Endothelial cell of umbilical vein (primary cell): Measurements from ENCODE around the gene PHACTR1. TPM values are rescaled to one million over a fixed set of nuclear protein-coding genes. Genes with fewer than 3 reads are reported as not detected.

Source experiments
- BruUV-seq: library from RNA; stranded (reverse); fragments of 400-500 nt; replicated peaks from 2 replicates; lab custom pipeline; 2021; lab: Mats Ljungman, UMichigan
- CTCF ChIA-PET: fragments of 300-600, 350-600 bp; sonication (Branson Sonifier 250); formaldehyde crosslinking; loops from one replicate; lab custom pipeline; 2021; ENCODE audit warnings: antibody characterized with exemption, inconsistent platforms; lab: Charles Lee
- POLR2A ChIA-PET: fragments of 300-600, 350-600 bp; sonication (Branson Sonifier 250); formaldehyde crosslinking; loops from one replicate; lab custom pipeline; 2021; ENCODE audit warnings: antibody characterized with exemption, inconsistent platforms; lab: Charles Lee
- DNase-seq: peaks from one replicate; pipeline ENCODE4 v3.0.0-alpha.2; 2011; ENCODE audit warnings: low read depth, low spot score
- FAIRE-seq: peaks from 2 replicates; lab custom pipeline; 2011; peaks lifted over from hg19 to GRCh38; lab: Jason Lieb, UNC
- H2AFZ ChIP-seq: 2 replicates; pipeline ENCODE4 v1.6.0; 2012; ENCODE audit warnings: low read depth, low read length, control low read depth, inconsistent platforms
- H3K27ac ChIP-seq: 2 replicates; pipeline ENCODE4 v1.5.1; 2011; ENCODE audit warnings: low read depth, mild to moderate bottlenecking, control low read depth, low read length, moderate library complexity; ENCODE audit not compliant: insufficient read depth
- H3K27me3 ChIP-seq, 2 experiments: 2 replicates each; pipeline versions ENCODE4 v1.6.0 to v1.6.1; 2011; ENCODE audit warnings: low read length in 2 of 2, mixed read lengths in 1 of 2; ENCODE audit not compliant: control insufficient read depth in 2 of 2, insufficient read depth in 2 of 2
- H3K36me3 ChIP-seq, 2 experiments: 2 replicates in 1 of 2; 3 replicates in 1 of 2; pipeline ENCODE4 v1.5.1; 2011; ENCODE audit warnings: low read length in 2 of 2, mild to moderate bottlenecking in 1 of 2, moderate library complexity in 1 of 2; ENCODE audit not compliant: control insufficient read depth in 2 of 2, insufficient read depth in 2 of 2; ENCODE audit errors: extremely low read depth in 1 of 2
- H3K4me1 ChIP-seq: 3 replicates; pipeline ENCODE4 v1.5.1; 2011; ENCODE audit warnings: mild to moderate bottlenecking, low read length; ENCODE audit not compliant: control insufficient read depth, insufficient read depth; ENCODE audit errors: extremely low read depth
- H3K4me2 ChIP-seq: 2 replicates; pipeline ENCODE4 v1.6.1; 2011; ENCODE audit warnings: low read length, control low read depth, mixed read lengths; ENCODE audit not compliant: insufficient read depth
- H3K4me3 ChIP-seq, 3 experiments: fragments of 200-600 bp in 1 of 3; sonication (generic), shearing (Covaris generic) in 1 of 3; replicated peaks in 1 of 3; 2 replicates each; pipeline ENCODE4 v1.5.1; 2011 to 2016; ENCODE audit warnings: control low read depth in 3 of 3, low read length in 3 of 3, mild to moderate bottlenecking in 2 of 3, inconsistent platforms in 1 of 3, low read depth in 1 of 3, moderate library complexity in 1 of 3; ENCODE audit not compliant: insufficient read depth in 1 of 3
- H3K79me2 ChIP-seq: 2 replicates; pipeline ENCODE4 v1.6.0; 2012; ENCODE audit warnings: low read length, inconsistent platforms; ENCODE audit not compliant: control insufficient read depth, insufficient read depth
- H3K9ac ChIP-seq: replicated peaks from 2 replicates; pipeline ENCODE3; 2011; ENCODE audit warnings: low read length, control low read depth; ENCODE audit not compliant: insufficient read depth; ENCODE audit errors: extremely low read depth
- H3K9me1 ChIP-seq: replicated peaks from 3 replicates; pipeline ENCODE4 v1.6.0; 2011; ENCODE audit warnings: mild to moderate bottlenecking, low read length; ENCODE audit not compliant: control insufficient read depth, insufficient read depth; ENCODE audit errors: extremely low read depth
- H3K9me3 ChIP-seq: replicated peaks from 2 replicates; pipeline ENCODE4 v1.5.1; 2012; ENCODE audit warnings: low read length, inconsistent platforms; ENCODE audit not compliant: control insufficient read depth, insufficient read depth
- H4K20me1 ChIP-seq: replicated peaks from 2 replicates; pipeline ENCODE3; 2011; ENCODE audit warnings: mild to moderate bottlenecking, low read length; ENCODE audit not compliant: control insufficient read depth, insufficient read depth; ENCODE audit errors: extremely low read depth
- CTCF ChIP-seq, 2 donors: IDR thresholded peaks; 1 replicate in 1 of 2; 2 replicates in 1 of 2; pipeline ENCODE4 v1.5.1; 2011; ENCODE audit warnings: low read length in 2 of 2, mild to moderate bottlenecking in 2 of 2, moderate library complexity in 2 of 2, control low read depth in 1 of 2, inconsistent platforms in 1 of 2, low read depth in 1 of 2; ENCODE audit not compliant: insufficient read depth in 1 of 2; ENCODE audit errors: extremely low read depth in 1 of 2
- EZH2 ChIP-seq: IDR thresholded peaks from 2 replicates; pipeline ENCODE4 v1.6.1; 2012; ENCODE audit warnings: borderline replicate concordance, low read depth, mild to moderate bottlenecking, moderate library complexity, low read length, inconsistent platforms; ENCODE audit not compliant: severe bottlenecking
- FOS ChIP-seq: IDR thresholded peaks from 2 replicates; pipeline ENCODE4 v1.6.1; 2011; ENCODE audit warnings: mild to moderate bottlenecking, low read length, moderate library complexity, borderline replicate concordance; ENCODE audit not compliant: insufficient read depth
- GATA2 ChIP-seq: IDR thresholded peaks from 2 replicates; pipeline ENCODE4 v1.7.0; 2011; ENCODE audit warnings: low read depth, mild to moderate bottlenecking, moderate library complexity, mixed read lengths, low read length; ENCODE audit not compliant: insufficient read length, insufficient read depth
- JUN ChIP-seq: IDR thresholded peaks from 2 replicates; pipeline ENCODE4 v1.6.1; 2011; ENCODE audit warnings: borderline replicate concordance, low read depth; ENCODE audit not compliant: insufficient read length, insufficient read depth
- MAX ChIP-seq: IDR thresholded peaks from 2 replicates; pipeline ENCODE4 v1.6.1; 2011; ENCODE audit not compliant: insufficient read depth, insufficient read length
- MYC ChIP-seq: IDR thresholded peaks from one replicate; pipeline ENCODE4 v1.6.1; 2011; ENCODE audit warnings: mild to moderate bottlenecking, low read depth, low read length
- POLR2A ChIP-seq: IDR thresholded peaks from 2 replicates; pipeline ENCODE4 v1.6.1; 2012; ENCODE audit warnings: low read depth, mild to moderate bottlenecking, control low read depth, low read length
- POLR2AphosphoS5 ChIP-seq: IDR thresholded peaks from 2 replicates; pipeline ENCODE4 v1.6.1; 2012; ENCODE audit warnings: low read depth, mild to moderate bottlenecking, control low read depth, low read length, moderate library complexity; ENCODE audit not compliant: insufficient read depth
- dilution Hi-C: fragments of 300-500 bp; cut with MboI; formaldehyde crosslinking; loops from one replicate; pipeline ENCODE4 v1.15.0; 2019; ENCODE audit warnings: low sequenced_read_pairs; ENCODE audit not compliant: extremely low pct_ligation_motif_present
- intact Hi-C: fragments of 100-400 bp; cut with micrococcal nuclease; formaldehyde crosslinking; loops from one replicate; pipeline ENCODE4 v1.10.0; 2022
- polyA plus RNA-seq, 4 experiments: library from polyadenylated mRNA; depleted of rRNA in 3 of 4; stranded (reverse) in 3 of 4; unstranded in 1 of 4; fragments of >200 nt; gene quantifications; 2 replicates each; pipeline versions ENCODE4 v1.2.1 to v1.2.3, GENCODE V29; 2011 to 2012; ENCODE audit warnings: missing spikeins in 1 of 4
- total RNA-seq: library from RNA; stranded (reverse); gene quantifications from 2 replicates; pipeline ENCODE4 v1.2.3, GENCODE V29; 2021

The PHACTR1 gene
- total and polyA plus RNA-seq, 2 donors (not counting 3 experiments of a cell fraction or from before 2014, with no cell fraction given) = 2.4 to 23.2 TPM

- no peak overlapping the region for H3K9ac ChIP-seq
- dilution Hi-C loops = no loop called here
- H4K20me1 ChIP-seq = no peaks in the 10 kb centered on the region
- DNase-seq = no peak
- no peaks in the 10 kb centered on the region for H3K79me2 ChIP-seq
- CTCF ChIA-PET = no interaction called here
- TF ChIP-seq MYC (no peak), CTCF (IDR thresholded peaks at IDR 0.05; ENCODE audit: extremely low read depth in 1 of 2, insufficient read depth in 1 of 2, low read depth in 1 of 2, low read length in 2 of 2) (no peak), POLR2AphosphoS5 (no peak), EZH2 (no peak), JUN (no peak), MAX (no peak), FOS (no peak), GATA2 (no peak), POLR2A (no peak)
- H3K4me2 ChIP-seq = no peak overlapping the region
- no TSS peak for BruUV-seq
- no peaks in the 10 kb centered on the region for H3K9me1 ChIP-seq
- peaks cover 2 to 8% of the 10 kb centered on the region in 2 experiments for H3K36me3 ChIP-seq
- no peak overlapping the region for H3K4me3 ChIP-seq
- FAIRE-seq = no peak
- POLR2A ChIA-PET = no interaction called here
- H3K9me3 ChIP-seq = no peaks in the 10 kb centered on the region
- no peak overlapping the region for H2AFZ ChIP-seq
- H3K4me1 ChIP-seq = no peaks in the 10 kb centered on the region
- intact Hi-C loops = no loop called here
- H3K27me3 ChIP-seq = no peaks in the 10 kb centered on the region
- H3K27ac ChIP-seq = no peak overlapping the region
These were observed 573.3 kb downstream of the PHACTR1 start for GRCh38 chr6:13289789-13290318.
